ENCODE results near the gene APBB3.
"Not testable (repeated sequence)": the region's sequence is repeated elsewhere in the genome, so short reads cannot be mapped to it uniquely, and the experiment has no call there.

The APBB3 gene

GRCh38 chr5:140564196-140565023 lies at the start of gene APBB3, which contains the start of gene SLC35A4:
Gene APBB3, minus strand, starts transcription at chr5:140564598. Its CDS starts 353 bp downstream, at chr5:140564245.
Gene SLC35A4, plus strand, starts transcription at chr5:140564828. Its CDS starts 2,342 bp downstream, at chr5:140567170.
- peak; percentile 93 for DNase-seq

GRCh38 chr5:140611020-140611521 lies 46.7 kb upstream of the APBB3 start:
- DNase-seq, result no peak

- DNase-seq, result no peak
Measured at GRCh38 chr5:140609126-140609525, 44.7 kb upstream of the APBB3 start.

GRCh38 chr5:140608722-140609121 lies 44.3 kb upstream of the APBB3 start:
- no peak for DNase-seq

GRCh38 chr5:140607031-140607430 lies 42.6 kb upstream of the APBB3 start:
- DNase-seq, result no peak

- DNase-seq, result no peak
Measured at GRCh38 chr5:140605879-140606278, 41.5 kb upstream of the APBB3 start.

GRCh38 chr5:140603734-140604133 lies 39.3 kb upstream of the APBB3 start:
- DNase-seq, result no peak

GRCh38 chr5:140603446-140603698 lies 39.0 kb upstream of the APBB3 start:
- DNase-seq, result not testable (repeated sequence)

- no peak for DNase-seq
Measured at GRCh38 chr5:140602147-140602546, 37.7 kb upstream of the APBB3 start.

- no peak for DNase-seq
Measured at GRCh38 chr5:140600096-140600495, 35.7 kb upstream of the APBB3 start.

- DNase-seq, result no peak
Measured at GRCh38 chr5:140598836-140599235, 34.4 kb upstream of the APBB3 start.

GRCh38 chr5:140596321-140596741 lies 31.9 kb upstream of the APBB3 start:
- DNase-seq, result no peak

- DNase-seq, result no peak
Measured at GRCh38 chr5:140595538-140596300, 31.3 kb upstream of the APBB3 start.

- no peak for DNase-seq
Measured at GRCh38 chr5:140594169-140594568, 29.8 kb upstream of the APBB3 start.

- DNase-seq, result not testable (repeated sequence)
Measured at GRCh38 chr5:140593070-140593469, 28.7 kb upstream of the APBB3 start.

- no peak for DNase-seq
Measured at GRCh38 chr5:140591747-140592372, 27.5 kb upstream of the APBB3 start.

GRCh38 chr5:140590861-140591260 lies 26.5 kb upstream of the APBB3 start:
- no peak for DNase-seq

GRCh38 chr5:140588311-140589070 lies 24.1 kb upstream of the APBB3 start:
- no peak for DNase-seq

GRCh38 chr5:140587495-140587894 lies 23.1 kb upstream of the APBB3 start:
- DNase-seq, result no peak

GRCh38 chr5:140579188-140579747 lies 14.9 kb upstream of the APBB3 start:
- not testable (repeated sequence) for DNase-seq

GRCh38 chr5:140576776-140577201 lies 12.4 kb upstream of the APBB3 start:
- DNase-seq, result no peak

- DNase-seq, result no peak
Measured at GRCh38 chr5:140575309-140575708, 10.9 kb upstream of the APBB3 start.

Data from NCI-H1092 treated with DMSO at 0.1 percent for 48 hours (cell line).